ENCODE measurements around the gene CACNB1.

CACNB1 gene

DNA sequence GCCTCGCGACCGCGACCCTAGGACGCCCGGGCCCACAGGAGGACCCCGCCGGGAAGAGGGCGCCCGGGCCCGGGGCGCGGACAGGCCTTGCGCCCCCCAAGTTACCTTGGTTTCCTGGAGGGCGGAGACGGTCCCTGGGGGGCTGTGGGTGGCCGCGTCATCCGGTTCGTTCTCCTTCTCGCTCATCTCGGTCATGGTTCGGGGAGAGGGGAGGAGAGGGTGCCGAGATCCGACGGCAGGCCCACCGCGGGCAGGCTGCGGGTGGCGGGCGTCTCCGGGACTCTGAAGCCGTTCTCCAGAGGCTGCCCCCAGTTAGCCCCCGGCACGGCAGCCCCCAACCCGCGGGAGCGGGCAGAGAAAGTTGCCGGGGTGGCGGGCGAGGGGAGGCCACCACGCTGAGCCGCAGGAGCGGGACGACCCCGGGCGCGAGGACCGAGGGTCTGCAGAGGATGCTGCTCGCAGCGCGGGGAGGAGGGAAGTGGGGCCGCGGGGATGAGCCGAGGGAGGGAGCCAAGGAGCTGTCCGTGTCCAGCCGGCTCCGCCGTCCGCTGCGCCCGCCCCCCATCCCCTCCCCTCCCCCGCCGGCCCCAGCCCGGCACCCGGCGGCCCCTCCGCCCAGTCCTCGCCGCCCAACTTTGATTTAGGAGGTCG lies 28.0 kb upstream of the CACNB1 start, which contains the start of gene STAC2:
STAC2 (minus strand) TSS at position 638 of the 651 bp plus-strand sequence; CDS start at position 195, 443 bp downstream.
- DNase-seq, result no peak

DNA sequence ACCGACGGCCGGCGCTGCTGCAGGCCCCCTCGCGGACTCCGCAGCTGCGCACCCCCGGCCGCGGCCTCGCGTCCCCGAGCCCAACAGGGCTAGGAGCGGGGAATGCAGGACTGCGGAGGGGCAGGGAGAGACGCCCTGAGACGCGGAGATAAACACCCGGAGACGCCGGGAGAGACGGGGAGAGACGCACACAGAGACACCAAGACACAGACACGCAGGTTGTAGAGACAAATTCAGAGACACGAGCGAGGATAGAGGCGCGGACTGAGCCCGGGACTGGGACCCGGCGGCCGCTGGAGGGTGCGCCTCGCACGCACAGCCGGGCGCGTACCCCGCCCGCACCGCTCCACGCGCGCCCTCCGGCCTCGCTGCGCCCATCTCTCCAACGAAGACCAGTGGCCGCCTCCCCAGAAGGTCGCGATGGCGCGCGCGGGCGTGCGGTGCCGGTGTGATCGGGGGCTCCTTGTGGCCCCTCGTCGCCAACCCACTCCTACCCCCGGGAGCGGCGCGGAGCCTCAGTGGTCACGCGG lies 27.4 kb upstream of the CACNB1 start:
- no peak for DNase-seq

DNA sequence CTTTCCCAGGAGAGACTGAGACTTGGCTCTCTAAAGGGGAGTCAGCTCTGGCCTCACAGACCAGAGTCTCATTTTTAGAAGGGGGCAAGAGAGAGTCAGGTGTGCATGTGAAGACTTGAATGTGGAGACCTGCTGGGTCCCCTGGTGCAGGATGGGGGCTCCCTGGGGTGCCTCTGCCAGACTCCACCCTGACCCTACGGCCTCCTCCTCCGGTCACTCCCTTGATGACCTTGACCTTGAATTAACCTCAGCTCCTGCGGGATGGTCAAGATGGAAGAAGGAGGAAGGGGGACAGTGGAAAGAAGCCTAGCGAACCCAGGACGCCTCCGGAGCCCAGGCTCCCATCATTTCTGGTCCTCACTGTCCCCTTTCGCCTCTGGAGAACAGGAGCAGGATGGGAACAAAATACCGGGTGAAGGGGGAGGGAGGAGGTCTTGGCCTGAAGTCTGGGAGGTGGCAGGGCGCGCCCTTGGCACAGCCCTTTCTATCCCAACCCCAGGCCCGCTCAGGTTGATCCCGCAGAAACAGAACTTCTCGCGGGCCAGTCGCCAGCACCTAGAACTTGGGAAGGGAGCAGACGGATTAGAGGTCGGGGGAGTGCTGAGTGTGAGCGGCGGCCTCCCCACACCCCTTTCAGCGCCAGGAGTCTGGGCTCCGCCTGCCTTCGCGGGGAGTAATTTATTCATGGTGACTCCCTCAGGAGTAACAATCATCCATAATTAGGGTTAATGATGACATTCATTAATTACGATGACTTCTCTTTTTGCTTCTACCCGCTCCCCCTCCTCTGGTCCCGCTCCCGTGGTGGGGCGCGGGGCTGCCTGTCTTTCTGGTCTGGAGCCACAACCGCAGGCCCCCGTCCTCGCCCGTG lies 26.7 kb upstream of the CACNB1 start:
- no peak for DNase-seq

DNA sequence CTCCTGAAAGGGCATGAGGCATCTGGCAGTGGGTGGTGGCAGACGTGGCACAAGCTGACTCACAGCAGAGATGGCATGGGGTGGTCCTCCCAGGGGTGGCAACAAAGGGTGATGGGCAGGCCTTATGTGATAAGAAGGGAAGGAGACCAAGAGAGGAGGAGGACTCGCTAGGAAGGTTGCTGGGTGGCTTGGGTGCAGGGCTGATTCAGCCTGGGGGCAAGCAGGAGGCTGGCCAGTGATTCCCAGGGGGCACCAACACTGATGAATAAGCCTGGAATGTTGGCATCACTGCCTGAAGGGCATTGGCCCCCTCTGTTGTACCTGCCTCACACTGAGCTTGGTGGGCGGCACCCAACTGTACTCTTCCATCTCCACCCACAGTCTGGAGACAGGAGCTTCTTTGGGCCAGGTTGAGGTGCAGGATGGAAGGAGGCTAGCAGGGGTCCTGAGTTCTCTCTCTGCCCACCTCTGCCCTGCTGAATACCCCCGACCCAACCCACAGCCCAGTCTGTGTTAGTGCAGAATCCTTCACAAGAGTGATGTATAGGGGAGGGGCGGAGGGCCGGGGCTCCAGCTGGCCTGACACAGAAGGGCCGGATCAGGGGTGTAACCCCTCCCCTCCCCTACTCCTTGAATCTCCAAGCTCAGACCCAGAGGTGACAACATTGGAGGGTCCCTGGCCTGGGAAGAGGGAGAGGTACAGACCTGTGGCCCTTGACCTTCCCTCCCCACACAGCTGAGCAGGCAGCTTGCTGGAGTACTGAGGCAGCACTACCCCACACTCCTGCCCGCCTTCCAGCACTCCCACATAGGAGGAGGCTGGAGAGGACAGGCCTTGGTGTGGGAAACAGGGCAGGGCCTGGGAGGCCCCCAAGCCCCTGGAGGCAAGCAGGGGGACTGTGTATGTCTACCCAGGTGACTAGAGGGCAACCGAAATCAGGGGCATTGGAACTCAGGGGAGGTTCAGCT lies 25.7 kb upstream of the CACNB1 start:
- DNase-seq, result no peak

DNA sequence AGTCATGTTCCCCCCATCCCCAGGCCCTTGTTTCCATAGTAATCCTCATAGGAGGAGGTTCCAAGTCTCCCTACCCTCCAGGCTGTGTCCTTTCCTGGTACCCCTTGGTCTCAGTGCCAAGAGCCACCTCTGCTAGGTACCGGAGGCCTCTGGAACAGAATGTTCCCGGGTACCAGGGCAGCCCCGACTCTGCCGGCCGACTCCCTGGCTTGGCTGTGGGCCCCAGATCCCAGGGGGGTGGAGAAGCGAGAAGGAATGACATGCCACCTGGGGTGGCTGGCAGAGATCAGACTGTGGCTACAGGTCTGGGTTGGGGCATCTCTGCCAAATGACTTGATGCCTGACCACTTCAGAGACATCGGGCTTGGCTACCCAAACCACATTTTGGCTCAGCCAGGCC lies 24.7 kb upstream of the CACNB1 start:
- DNase-seq, result no peak

DNA sequence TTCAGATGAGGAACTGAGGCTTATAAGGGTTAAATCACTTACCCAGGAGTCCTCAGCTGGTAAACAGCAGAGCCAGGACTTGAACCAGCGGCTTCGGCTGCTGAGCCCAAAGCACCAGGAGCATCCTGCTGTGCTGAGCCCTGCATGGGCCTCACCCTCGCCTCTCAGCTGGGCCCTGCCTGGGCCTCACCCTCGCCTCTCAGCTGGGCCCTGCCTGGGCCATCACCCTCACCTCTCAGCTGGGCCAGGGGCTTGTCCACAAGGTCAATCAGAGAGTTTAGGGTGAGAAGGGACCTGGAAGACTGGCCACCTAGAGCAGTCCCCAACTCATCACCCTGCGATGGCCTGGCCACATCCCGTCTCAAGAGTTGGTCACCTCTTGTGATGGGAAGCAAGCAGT lies 24.1 kb upstream of the CACNB1 start:
- DNase-seq, result no peak

DNA sequence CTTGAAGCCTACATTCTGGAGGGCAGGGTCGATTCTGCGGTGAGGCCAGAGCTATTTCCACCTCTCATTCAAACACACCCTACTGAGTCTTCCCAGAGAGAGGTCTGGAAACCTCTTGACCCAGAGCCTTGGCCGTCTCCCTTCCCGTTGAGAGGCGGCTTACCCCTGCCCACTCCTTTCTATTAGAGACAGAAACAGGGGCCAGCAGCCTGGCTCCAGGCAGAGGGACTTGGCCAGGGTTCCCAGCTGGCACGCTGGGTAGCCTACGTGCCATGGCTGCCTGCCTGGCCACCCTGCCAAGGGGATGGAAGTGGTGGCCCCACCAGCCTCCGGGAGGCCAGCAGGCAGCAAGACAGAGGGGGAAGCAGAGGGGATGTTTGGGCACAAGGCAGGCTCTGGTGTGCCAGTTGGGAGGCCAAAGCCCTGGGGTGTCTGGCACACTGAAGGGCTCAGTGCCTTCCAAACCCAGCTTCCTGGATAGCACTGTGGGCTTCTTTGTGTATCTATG lies 22.2 kb upstream of the CACNB1 start:
- peak; percentile 59 to 91 for DNase-seq

DNA sequence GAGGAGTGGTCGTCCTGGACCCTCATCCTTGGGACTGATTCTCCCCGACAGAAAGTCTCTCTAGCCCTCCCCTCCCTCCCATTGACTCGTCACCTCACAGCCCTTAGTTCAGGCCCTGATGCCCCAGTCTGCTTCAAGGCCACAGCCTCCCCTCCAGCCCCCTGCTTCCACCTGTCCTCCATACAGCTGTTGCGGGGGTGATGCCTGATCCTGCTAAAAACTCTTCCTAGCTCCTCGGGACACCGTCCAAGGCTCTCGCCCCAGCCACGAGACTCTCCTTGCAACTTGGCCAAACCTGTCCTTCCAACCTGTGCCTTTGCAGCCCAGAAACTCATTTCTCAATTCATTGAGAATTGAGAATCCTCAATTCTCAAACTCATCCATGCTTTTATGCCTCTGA lies 21.4 kb upstream of the CACNB1 start:
- DNase-seq, result no peak

DNA sequence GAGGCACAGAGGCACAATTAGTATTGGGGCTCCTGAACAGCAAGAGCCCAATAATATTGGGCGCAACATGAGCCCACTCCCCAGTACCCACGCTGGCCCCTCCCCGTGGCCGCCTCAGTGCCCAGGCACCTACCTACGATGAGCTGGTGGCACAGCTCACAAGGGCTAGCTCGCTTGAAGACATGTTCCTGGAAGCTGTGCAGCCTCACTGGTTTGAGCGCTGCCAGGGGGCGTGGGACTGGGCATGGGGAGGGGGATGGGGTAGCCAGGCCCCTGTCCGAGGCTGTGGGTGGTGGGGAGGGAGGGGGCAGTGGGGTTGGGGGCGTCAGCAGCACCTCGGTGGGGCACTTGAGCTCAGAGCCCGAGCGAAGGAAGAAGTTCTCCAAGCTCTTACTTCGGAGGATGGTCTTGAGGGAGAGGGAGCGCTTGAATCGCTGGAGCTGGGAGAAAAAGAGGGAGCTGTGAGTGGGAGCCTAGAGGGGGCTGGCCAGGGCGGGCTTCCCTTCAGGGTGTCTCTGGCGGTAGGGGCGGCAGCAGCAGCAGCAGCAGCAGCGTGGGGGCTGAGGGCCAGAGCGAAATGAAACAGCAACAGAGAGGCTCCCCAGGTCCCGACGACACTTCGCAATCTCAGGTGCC lies 20.4 kb upstream of the CACNB1 start:
- no peak for DNase-seq

DNA sequence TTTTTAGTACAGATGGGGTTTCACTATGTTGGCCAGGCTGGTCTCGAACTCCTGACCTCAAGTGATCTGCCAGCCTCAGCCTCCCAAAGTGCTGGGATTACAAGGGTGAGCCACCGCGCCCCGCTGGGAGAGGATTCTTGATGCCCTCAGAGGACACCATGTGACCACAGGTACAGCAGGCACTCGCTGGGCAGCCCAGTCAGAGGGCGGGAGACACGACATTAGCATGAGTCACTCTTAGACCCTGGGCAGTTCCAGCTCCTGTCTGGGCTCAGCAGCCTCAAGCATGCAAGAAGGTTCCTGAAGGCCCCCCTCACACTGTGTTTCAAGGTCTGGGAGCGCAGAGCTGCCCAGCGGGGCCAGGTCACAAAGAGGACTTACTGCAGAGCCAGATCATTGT lies 16.4 kb upstream of the CACNB1 start:
- no peak for DNase-seq

DNA sequence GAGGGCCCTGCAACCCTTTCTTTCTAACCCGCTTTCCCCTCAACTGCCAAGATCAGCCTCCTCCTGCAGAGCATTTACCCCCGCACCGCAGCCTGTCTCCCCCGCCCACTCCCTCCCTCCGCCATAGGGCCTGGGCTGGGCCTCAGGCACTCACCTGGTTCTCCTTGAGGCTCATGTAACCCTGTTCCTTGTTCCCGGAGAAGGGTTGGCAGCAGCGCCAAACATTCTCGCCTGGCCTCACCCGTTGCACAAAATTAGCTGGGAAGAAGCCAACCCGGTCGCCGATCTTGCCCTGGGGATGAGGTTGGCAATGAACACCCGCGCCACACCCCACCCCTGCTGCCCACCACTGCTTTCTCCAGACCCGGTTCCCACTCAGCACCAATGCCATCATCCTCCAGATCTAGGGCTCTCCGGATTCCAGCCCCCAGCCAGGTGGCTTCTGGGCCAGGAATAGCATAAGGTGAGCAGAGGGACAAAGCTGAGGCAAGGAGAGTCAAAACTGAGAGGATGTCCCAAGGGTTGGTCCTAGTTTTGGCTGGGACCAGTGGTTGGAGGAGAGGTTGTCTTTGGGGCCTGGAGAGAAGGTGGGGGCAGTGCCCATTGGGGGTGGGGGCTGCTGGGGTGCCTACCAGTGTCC lies 15.5 kb upstream of the CACNB1 start:
- peak in 1 of 2 experiments; percentile 30 for DNase-seq

DNA sequence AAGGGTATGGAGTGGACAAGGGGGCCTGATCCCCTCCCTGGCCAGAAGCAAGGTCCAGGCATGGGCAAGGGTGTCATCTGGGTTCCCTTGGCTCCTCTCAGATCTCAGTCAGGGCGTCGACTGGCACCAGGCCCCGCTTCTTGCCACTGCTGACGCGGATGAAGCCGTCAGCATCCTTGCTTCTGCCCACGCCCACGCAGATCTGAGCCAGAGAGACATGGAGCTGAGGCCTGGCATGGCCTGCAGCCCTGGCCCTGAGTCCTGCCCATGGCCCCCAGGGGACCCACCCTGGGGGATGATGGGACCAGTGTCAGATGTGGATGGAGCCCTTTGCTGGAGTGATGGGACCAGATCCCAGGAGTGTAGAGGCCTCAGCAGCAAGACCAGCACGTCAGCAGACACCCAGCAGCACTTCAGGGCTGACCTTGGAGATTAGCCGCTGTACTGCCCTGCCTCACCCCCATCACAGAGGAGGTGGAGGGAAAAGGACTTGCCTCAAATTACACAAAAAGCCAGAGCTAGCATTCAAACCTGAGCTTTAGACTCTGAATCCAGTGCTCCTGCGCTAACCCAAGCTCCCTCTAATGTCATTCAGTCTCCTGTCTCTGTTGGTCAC lies 14.8 kb upstream of the CACNB1 start:
- DNase-seq, result no peak

DNA sequence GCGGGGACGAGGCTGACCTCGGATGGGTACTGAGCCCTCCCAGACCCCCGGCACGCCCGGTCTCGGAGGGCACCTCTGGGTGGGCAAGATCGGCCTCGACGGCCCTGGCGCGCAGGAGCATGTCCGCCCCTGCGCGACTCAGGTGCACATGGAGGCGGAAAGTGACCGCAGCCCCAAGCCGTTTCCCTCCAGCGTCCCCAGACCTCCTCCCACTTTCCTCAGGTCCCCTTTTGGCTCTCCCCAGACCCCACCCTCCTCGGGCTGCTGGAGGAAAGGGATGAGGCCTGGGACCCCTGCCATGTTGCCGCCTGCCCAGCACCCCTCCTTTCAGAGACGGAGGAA lies 12.6 kb upstream of the CACNB1 start:
- no peak for DNase-seq

DNA sequence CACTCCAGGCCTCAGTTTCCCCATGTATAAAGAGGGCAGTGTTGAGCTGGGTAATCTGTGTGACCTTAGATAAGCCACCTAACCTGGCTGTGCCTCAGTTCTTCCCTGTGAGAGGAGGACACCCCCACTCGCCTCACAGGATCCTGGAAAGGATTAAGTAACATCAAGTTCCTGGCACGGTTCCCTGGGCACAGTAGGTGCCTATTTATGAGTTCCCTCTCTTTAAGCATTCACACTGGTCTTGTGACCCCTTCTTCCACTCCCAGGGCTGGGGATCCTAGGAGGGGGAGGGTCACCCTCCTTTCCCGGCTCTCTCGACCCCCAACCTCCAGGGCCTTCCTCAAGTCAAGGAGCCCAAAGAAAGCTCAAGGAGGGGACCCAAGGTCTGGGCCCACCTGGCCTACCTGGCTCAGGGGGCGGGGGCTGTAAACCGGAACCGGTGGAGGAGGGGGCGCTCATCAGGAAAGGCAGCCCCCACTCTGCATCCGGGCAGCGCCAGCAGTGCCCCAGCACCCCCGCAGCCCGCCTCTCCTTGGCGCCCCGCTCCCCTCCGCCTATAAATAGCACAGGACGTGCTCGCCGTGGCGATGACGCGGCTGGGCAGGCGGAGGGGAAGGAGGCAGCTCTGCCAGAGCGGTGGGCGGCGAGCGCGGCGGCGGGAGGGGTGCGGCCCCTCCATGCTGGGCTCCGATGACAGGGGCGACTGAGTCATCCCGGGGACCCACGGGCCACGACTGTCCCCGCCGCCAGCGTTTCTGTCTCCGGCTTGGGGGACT lies 12.0 kb upstream of the CACNB1 start:
- no peak for DNase-seq

DNA sequence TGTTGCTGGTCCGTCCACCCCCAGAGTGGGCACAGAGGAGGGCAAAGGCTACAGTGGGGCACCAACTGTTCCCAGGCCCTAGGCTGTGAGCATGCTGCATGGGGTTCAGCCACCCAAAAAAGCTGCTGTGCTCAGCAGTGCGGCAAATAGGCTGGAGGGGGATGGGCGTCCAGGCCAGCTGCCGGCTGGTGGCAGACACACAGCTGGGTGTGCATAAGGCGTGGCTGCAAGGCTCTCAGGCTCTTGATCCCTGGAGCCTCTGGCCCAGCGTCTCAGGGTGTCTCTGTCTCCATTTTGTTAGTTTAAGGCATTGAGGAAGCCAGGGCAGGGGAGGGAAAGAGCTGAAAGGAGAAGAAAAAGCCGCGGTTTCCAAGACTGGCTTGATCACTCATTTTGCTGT lies 11.4 kb upstream of the CACNB1 start:
- DNase-seq, result no peak

DNA sequence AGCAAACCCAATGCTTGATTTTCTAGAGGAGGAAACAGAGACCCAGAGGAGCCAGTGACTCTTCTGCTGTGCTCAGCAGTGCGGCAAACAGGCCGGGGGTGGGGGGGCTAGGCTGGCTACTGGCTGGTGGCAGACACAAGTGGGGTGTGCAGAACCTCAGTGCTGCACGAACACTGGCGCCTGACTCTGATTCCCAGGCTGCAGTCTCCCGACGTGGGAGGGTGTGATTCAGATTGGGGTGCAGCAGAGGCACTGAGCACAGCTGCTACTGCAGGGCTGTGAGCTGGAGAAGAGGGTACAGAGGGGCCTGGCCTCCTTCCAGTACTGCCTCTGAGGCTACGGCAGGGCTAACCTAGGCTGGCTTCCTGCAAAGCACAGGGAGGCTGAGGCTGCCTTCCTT lies 10.7 kb upstream of the CACNB1 start:
- DNase-seq, result no peak

DNA sequence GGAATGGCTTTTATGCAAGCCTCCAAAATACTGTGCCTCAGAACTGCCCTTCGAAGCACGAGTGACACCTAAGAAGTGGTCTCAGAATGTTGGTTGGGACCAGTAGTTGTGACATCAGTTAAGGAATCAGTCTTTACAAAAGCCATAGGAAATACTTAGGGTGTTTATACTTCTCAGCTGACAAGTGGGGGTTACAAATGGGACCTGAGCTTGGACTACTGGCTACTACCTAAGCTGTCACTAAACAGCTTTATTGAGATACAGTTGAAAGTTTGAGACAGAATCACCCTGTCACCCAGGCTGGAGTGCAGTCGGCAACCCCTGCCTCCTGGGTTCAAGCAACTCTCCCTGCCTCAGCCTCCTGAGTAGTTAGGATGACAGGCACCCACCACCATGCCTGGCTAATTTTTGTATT lies 7.7 kb upstream of the CACNB1 start:
- DNase-seq, result no peak

DNA sequence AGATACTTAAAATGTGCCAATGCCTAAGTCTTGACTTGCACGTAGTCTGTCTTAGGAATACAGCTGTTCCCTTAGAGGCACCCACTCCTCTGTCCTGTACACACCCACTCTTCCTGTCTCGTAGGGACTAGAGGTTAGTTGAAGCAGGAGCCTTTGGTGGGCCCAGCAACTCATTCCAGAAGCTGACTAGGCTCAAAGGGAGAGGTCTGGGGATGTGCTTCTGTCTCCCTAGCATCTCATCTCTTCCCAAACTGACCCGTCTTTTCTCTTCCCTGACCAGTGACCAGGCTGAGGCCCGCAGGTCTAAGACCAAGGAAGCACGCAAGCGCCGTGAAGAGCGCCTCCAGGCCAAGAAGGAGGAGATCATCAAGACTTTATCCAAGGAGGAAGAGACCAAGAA lies 6.8 kb upstream of the CACNB1 start:
- no peak for DNase-seq

DNA sequence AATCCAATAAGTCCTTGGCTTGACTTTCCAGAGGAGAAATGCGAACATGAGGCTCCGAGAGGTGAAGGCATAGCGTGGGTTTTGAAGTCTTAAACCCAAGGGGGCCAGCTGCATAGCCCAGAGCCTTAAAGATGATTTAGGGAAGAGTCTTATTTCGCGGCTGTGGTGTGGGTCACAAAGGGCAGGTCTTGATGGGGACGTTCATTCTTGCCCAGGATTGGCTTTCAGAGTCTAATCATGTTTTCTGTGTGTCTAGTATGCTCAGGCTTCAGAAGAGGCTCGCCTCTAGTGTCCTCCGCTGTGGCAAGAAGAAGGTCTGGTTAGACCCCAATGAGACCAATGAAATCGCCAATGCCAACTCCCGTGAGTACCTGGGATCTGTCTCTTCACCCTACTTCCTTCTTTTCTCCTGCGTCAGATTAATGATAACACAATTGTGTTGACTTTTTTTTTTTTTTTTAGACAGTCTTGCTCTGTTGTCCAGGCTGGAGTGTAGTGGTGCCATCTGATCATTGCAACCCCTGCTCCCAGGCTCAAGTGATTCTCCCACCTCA lies 3.6 kb upstream of the CACNB1 start:
- no peak for DNase-seq
